Measurements from ENCODE around the gene PTPRN2.

- TF ChIP-seq CTCF (conservative IDR thresholded peaks at IDR 0.05; ENCODE audit: low read length) (no peak), EZH2phosphoT487 (IDR thresholded peaks at IDR 0.05; ENCODE audit: borderline replicate concordance, low read depth, low read length) (no peak)
Observed at GRCh38 chr7:157640144-157640543, 947.5 kb downstream of the PTPRN2 start.

All from OCI-LY7 (cell line).